Activated gamma-delta T cell (primary cell): ENCODE measurements around the gene ANGPT4.
"Not testable (repeated sequence)": the region's sequence is repeated elsewhere in the genome, so short reads cannot be mapped to it uniquely, and the experiment has no call there.

Source experiments
- DNase-seq: peaks from one replicate; lab custom pipeline; 2025; lab: John Stamatoyannopoulos, UW

Gene ANGPT4

DNA sequence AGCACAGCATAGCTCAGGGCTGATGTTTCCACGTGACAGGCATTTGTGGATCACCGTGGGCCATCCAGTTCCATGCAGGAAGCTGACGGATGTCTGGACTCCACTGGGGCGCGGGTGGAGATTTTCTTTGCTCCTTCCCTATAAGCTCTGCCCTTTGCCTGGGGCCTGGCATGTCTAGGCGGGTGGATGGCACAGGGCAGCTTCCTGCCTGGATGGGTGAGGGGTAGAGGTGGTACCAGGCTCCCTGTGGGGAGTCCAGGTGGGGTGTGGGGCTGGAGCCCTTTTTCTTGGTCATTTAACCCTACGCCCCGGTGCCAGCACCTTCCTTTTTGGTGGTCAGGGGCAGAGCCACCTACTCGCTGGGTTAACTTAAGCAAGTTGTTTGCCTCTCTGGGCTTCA is 72.2 kb downstream of the ANGPT4 start:
- DNase-seq: no peak

DNA sequence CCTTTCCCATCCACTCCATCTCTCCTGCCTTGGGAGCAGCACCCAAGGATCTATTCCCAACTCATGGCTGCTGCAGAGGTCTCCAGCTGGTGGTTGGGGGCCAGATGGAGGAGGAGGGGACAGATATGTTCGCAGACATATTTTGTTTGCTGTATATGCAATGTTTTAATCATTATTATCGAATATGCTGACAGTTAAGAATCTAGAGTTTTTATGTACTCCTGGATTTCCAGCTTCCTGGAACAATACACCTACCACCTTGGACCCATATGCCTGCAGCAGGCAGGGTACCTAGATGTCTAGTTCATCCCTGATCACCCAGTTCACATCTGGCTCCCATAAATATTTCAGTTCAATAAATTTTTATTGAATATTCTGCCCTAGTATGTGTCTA is 73.6 kb downstream of the ANGPT4 start:
- DNase-seq: no peak

DNA sequence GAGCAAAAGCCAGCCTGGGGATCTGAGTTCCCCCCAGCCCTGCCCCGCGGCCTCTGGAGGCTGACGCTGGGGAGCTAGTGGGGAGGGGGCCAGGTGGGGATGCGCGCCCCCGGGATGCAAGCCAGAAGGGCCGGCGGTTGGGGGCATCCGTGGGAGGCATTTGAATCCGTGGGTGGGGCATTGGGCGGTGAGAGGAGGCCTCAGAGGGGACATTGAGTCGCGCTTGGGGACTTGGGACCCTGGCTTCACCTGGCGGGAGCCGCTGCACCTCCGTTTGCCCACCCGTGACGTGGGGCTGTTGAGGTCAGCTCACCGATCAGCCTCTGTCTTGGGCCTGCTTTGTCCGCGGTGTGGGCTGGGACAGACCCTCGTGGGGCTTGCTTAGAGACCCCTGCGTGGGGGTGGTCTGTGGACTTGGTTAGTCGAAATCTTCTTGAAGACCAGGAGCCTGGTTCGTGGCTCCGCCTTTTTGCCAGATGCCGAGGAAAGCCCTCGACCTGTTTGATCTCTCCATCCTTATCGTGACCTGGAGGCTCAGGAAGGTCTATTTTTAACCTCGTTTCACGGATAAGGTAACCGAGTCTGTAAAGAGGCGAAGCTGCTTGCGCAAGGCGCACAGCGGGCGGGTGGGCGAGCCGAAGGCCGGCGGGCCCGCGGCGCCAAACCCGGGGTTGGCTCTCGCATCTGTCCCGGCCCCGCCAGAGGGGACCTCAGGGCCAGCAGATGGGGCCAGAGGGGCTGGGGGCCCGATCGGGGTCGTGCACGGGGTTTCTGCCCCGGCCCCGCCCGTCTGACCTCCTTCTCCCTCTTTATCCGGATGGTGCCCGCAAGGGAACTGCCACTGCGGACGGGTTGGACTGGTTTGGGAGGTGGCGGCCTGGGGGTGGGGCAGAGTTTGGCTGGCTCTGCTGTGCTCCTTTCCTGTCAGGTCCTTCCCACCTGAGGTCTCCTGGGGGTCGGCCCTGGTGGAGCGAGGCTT is 74.3 kb downstream of the ANGPT4 start:
- no peak for DNase-seq

DNA sequence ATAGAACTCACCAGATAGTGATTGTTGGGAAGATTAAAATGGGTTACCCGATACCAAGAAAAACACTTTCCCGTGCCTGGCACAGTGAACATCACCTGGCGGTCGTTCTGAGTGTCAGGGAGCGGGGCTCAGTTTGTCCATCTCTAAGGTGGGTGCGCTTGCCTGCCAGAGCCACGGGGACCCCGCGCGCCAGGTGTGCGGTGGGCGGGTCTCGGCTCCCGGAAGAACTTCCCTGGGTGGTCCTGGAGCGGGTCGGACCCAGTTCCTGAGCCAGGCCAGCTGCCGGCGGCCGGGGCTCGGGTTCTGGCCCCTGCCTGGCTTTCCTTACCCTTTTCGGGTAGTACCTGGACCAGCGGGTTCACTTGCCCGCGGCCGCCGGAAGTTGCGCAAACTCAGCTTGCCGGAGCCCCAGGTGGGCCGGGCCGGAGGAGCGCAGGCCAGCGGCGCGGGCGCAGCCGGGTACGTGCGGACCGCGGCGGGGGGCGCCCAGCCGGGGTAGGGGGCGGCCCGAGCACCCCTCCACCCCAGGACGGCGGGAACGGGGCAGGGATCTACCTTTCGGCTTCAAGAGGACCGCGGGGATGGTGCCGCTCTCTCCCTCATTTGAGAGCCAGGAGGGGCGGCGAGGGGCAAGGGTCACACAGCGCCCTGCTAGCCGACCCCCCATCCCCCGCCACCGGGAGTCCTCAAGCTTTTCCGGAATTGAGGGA is 75.1 kb downstream of the ANGPT4 start:
- DNase-seq: no peak

DNA sequence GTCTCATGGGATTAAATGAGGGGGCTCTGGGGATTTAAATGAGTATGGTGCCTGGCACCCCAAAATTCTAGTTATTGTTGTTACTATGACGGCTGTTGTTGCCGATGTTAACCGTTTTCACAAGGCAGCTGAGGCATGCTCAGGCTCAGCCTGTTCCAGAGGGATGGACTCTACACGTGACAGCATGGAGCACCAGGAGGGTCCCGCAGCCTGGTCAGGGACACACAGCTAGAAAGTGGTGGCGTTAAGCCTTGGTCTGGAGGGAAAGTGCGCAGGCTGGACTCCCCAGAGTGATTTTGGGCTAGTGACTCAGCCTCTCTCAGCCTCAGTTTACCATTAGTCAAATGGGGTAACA is 75.7 kb downstream of the ANGPT4 start:
- DNase-seq: no peak

GRCh38 chr20:839626-840025 is 76.5 kb downstream of the ANGPT4 start:
- DNase-seq: no peak

DNA sequence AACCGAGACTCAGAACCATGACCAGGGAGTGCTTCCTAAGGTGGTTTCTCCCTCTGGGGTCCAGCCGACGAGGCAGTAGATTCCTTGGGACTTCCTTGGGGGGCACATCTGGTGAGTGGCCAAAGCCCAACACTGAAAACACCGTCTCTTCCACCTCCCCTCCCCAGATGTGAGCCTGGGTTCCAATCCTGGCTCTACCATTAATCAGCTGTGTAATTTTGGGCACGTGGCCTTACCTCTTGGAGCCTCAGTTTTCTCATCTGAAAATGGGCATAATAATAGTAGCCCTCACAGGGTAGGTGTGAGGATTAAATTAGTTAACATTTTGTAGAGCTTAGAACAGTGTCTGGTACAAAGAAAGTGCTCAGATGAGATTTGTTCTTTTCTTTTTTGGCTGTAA is 77.1 kb downstream of the ANGPT4 start:
- no peak for DNase-seq

DNA sequence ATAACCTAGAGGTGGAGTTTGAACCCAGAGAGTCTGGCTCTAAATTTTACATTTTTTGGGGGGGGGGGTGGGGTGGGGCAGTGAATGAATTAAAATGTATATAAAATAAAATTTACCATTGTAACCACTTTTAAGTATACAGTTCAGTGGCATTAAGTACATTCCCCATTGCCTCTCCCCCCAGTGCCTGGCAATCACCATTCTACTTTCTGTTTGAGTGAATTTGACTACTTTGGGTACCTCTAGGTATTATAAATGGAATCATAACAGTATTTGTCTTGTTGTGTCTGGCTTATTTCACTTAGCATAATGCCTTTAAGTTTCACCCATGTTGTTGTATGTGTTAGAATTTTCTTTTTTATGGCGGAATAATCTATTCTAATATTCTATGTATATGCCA is 79.9 kb downstream of the ANGPT4 start:
- DNase-seq: no peak

- DNase-seq: no peak
Measured at GRCh38 chr20:835608-836045, 80.5 kb downstream of the ANGPT4 start.

GRCh38 chr20:834151-834746 is 81.9 kb downstream of the ANGPT4 start:
- DNase-seq: no peak

GRCh38 chr20:833450-834150 is 82.5 kb downstream of the ANGPT4 start, which contains the start of gene FAM110A:
Gene FAM110A, plus strand, starts transcription at chr20:833715. Its CDS starts 11,090 bp downstream, at chr20:844805.
- DNase-seq: peak; percentile 90

- DNase-seq: no peak
Measured at GRCh38 chr20:833121-833449, 83.0 kb downstream of the ANGPT4 start.

DNA sequence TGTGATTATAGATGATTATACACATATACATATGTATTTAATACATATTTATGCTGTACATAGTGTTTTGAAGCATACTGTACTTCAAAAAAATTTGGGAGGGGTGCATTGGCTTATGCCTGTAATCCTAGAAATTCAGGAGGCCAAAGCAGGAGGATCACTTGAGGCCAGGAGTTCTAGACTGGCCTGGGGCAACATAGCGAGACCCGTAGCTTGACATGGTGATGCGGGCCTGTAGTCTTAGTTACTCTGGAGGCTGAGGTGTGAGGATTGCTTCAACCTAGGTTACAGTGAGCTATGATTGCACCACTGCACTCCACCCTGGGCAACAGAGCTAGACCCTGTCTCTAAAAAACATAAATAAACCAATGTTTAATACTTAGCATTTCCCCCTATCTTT is 84.2 kb downstream of the ANGPT4 start:
- no peak for DNase-seq

GRCh38 chr20:831251-831650 is 84.9 kb downstream of the ANGPT4 start:
- no peak for DNase-seq

GRCh38 chr20:830011-830521 is 86.1 kb downstream of the ANGPT4 start:
- no peak for DNase-seq

- no peak for DNase-seq
Measured at GRCh38 chr20:829551-829950, 86.6 kb downstream of the ANGPT4 start.

DNA sequence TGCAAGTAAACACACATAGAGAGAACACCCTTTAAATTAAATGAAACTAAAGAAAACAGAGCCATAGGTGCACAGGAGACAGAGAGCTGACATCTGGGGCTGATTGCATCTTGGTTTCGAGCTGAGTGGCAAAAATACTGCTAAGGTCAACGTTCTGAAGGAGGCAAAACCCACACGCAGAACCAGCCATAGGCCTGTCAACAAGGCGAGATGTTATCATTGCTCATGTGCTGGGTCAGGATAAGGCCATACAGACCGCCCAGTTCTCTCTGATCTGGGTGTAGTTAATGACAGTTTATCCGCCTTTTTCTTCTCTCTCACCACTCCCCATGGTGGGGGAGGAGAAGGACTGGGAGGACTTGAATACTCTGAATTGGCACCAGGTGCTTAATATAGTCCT is 87.1 kb downstream of the ANGPT4 start:
- DNase-seq: no peak

GRCh38 chr20:827981-828380 is 88.2 kb downstream of the ANGPT4 start:
- DNase-seq: not testable (repeated sequence)

GRCh38 chr20:826695-827323 is 89.3 kb downstream of the ANGPT4 start:
- DNase-seq: no peak

DNA sequence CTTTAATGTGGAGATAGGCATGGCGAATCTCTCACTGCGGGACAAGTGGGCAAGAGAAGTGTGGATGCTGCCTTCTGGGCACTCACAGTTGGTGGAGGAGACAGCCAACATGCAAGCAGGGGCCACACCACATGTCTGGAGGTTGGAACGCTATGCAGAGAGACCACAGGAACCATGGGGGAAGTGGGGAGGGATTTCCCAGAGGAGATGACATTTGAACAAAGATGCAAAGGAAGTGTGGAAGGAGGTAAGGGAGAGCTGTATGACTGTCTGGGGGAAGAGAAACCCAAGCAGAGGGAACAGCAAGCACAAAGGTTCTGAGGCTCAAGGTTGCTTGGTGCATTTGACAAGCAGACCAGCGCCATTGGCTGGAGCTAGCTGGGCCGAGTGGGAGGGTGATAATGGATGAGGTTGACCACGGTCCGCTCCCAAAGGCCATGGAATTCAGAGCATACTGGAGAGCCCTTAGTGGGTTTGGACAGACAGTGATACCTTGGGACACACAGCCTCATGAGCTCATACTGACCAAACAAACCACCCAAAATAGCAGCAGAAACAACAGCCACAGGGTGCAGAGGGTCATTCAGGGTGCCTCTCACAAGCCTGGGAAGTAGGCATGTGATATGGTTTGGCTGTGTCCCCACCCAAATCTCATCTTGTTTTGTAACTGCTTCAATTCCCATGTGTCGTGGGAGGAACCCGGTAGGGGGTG is 90.3 kb downstream of the ANGPT4 start:
- no peak for DNase-seq

GRCh38 chr20:824916-825315 is 91.2 kb downstream of the ANGPT4 start:
- DNase-seq: no peak
